HG03520 (cell line): ENCODE data around the gene HIVEP3.

Source experiments
- ATAC-seq: cut with Tn5 transposase; IDR thresholded peaks from one replicate; pipeline ENCODE4 v1.9.1; 2021; ENCODE audit warnings: mild to moderate bottlenecking, moderate library complexity; ENCODE audit not compliant: unreplicated experiment

Gene HIVEP3

DNA sequence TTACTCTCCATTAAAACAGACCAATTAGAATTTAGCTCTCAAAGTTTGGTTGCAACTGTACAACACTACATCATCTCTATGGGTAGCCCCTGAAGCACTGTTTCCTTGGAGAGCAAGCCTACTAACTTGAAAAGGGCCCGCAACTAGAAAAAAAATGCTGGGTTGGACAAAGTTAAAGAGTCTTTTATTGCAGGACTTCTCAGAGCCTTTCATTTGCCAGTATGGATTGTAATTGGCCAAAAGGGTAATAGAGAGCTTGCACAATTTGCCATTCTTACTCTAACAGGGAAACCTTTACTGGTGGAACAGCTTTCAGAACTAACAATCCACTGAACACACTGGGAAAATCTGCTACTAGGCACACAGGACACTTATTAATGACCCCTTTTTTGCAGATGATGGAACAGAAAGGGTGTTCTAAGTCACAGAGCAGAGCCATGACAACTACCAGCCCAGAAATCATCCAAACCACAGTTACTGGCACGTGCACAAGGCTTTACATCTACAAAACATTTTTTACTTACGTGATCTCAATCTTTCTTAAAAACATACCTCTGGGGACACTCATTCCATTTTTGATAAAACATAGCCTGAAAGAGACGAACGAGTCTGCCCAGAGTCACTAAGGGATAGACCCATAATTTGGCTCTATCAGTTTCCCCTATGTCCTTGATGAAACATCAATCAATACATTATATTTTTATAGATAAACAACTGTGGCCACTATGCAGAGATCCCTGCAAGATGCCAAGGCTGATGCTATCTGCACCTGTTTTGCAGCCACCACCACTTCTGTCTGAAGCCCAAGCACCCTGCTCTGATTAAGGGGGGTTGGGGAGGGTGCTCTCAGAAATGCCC is 257.9 kb downstream of the HIVEP3 start:
- no peak for ATAC-seq

DNA sequence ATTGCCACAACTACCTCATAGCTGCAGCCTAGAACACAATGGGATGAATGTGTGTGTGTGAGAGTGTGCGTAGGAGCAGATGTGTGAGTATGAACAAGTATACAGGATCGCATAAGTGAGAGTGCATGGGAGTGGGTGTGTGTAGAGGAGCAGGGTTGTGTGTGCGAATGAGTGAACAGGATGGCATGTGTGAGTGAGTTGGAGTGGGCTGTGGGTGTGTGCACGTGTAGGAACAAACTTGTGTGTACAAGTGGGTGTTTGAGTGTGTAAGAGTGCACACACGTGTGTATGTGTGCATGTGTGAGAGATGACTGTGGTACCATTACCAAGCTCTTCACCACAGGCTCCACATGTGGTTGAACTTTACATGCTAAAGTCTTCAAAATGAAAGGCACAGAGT is 258.8 kb downstream of the HIVEP3 start:
- ATAC-seq: no peak

DNA sequence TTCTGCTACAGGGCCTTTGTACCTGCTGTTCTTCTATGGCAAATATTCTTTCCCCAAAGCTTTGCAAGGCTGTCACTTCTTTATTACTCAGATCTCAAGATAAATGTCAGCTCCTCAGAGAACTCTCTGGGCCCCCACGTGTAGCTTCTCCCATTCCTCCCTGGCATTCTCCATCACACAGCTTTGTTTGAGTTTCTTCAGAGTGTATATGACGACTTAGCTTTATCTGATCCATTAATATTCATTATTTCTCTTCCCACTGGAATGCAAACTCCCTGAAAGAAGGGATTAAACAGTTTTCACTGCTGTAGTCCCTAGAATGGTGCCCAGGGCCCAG is 259.6 kb downstream of the HIVEP3 start:
- no peak for ATAC-seq

DNA sequence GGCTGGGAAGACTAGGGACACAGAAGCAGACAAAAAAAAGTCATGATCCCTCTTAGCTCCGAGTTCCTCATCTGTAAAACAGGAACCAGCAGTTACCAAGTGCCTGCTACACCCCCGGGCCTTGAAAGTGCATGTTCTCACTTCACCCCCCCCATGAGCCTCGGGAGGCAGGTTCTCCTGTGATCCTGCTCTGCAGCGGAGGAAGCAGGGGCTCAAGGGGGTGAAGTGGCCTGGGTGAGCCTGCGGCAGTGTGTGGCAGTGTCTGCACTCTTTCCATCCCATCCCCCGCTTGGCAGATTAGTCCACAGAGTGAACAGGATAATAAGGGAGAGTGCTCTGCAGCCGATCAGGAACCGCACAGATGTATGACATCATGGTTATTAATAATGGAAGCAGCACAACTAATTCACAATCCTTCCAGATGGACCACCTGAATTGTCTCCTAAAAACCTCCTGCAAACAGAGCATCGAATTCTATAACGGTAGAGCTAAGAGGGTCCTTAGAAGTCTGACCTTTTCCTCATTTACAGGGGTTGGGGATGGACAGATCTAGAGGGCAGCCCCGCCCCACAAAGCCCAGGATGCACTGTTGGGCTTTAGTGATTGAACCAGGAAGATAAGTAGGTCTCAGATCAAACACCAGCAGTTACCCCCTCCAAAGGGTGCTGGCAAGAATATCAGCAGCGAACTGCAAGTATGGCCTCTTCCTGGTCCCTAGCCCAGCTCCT is 260.1 kb downstream of the HIVEP3 start:
- no peak for ATAC-seq

DNA sequence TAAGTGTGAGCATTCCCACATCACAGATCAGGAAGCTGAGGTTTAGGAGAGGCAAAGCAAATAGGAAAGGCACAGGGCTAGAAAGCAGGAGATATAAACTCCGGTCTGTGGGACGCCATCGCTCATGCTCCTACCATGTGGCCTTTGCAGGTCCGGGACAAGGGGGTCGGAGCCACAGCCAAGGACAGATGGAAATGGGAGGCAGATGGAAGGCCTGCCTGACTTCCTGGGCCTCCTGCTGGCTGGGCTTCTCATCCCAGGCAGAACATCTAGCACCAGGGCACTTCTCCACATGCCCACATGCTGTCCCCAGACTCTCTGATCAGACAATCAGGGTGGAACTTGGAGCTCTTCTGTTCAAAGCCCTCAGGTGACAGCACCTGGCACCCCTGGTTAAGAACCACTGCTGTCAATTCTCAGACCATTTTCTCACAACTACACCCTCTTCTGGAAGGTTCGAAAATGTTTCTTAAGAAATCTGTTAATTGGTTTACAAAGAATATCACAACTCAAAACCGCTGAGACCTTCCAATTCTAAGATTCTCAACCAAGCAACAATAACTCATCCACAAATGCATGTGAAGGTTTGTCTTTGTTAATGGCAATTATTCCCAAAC is 260.9 kb downstream of the HIVEP3 start:
- no peak for ATAC-seq

DNA sequence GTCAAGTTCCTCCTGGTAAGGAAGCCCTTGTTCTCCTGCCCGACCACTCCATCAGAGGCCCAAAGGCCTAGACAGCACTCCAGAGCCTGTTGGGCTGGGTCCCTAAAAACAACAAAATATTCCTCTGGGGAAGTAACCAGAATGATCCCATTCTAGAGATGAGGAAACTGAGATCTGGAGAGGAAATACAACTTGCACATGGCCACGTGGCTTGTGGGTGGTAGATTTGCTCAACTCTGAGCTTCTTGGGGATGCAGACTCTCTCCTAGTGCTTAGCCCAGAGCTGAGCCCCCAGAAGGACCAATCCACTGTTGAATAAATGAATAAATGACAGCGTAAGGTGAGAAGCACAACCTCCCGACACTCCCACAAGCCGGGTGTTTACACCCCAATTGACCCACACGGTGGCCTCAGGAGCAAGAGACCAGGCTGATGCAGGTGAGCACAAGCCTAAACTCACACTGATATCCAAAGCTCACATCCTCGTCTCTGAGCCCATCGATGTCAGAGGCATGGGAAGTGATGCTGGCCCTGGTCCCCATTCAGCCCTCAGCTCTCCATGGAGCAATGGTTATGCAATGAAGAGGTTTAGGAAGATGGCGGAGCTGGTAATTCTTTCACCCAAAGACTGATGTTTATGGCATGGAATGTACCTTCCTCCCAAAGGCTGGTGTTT is 261.8 kb downstream of the HIVEP3 start:
- ATAC-seq: no peak

DNA sequence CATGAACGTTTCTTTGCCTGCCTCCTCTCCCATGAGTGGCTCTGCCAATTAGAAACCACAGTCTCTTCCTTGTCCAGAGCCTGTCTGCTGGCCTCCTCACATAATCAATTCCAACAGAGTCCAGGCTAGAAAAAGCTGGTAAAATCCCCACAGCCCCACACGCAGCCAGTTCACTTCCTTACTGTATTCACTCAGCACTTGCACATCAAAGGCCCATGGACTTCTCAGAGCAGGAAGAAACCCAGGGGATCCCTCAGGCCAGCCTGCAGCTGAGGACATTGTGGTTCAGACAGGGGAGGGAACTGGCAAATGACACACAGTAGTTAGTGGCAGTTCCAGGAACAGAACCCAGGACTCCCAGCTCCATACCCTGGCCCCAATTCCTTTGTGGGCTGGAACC is 262.7 kb downstream of the HIVEP3 start:
- ATAC-seq: no peak

DNA sequence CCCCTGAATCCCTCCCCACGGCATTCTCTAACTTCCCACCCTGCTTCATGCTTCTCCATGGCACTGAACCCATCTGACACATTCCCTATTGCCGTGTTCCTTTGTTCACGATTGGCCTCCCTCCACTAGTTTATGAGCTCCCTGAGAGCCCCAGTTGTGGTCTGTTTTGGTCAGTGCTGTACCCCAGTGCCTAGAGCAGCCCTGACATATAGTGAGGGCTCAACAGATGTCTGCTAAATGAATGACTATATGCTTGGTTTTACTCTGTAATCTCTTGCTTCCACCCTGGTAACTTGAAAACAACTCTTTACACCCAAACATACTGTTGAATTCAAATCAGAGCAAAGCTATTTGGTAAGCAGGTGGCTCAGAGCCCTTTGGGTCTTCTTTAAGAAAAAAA is 263.1 kb downstream of the HIVEP3 start:
- ATAC-seq: no peak

DNA sequence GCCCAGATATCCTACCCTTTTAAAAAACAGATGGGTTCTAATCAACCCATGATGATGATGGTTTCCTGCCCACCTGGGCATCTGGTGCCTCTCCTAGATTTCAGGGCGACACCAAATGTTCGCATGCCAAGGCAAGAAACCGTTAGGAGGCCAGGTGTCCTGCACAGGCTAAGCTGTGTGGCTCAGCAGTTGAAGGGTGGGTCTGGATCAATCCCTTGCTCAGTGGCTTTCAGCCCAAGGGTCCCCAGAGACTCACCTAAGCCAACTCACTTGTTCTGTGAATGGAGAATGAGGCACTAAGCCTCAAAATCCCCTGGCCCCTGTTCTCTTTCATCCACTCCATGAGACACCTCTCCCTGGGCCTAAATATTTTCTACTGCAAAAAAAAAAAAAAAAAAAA is 265.1 kb downstream of the HIVEP3 start:
- ATAC-seq: no peak

DNA sequence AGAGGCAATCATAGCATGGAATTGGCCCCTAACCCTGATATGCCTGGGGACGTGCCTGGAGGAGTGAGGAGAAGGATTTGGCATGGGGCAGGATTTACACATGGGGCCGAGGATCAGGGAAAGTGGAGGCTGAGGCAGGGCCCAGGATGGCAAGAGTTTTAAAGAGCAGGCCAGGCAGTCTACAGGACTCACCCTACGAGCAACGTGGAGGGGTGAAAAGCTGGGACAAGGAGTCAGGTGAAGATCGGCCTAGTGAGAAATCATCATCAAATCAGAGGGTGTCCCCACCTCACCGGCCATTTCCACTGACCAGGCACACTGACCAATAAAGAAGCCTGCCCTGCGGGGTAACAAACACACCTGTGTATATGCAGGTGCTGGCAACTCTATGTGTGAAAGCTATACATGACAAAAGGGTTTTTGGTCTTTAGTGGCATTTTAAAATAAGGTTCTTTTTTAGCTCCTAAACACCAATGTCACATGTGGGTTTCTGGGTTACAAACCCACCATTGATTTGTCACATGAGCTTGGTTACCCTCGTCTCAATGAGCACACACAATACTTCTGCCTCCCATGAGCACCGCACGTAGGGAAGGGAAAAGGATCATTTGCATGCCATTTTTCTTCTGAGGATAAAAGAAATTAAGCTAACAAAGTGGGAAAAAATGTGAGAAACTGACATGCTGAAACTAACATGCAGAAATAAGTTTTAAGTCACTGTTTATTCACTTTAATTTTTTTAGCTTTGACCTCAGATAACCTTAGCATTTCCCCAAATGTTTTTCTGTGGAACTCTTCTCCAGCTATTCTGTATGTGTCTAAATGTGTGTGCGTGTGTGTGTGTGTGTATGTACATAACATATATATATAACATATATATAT is 266.1 kb downstream of the HIVEP3 start:
- ATAC-seq: no peak

DNA sequence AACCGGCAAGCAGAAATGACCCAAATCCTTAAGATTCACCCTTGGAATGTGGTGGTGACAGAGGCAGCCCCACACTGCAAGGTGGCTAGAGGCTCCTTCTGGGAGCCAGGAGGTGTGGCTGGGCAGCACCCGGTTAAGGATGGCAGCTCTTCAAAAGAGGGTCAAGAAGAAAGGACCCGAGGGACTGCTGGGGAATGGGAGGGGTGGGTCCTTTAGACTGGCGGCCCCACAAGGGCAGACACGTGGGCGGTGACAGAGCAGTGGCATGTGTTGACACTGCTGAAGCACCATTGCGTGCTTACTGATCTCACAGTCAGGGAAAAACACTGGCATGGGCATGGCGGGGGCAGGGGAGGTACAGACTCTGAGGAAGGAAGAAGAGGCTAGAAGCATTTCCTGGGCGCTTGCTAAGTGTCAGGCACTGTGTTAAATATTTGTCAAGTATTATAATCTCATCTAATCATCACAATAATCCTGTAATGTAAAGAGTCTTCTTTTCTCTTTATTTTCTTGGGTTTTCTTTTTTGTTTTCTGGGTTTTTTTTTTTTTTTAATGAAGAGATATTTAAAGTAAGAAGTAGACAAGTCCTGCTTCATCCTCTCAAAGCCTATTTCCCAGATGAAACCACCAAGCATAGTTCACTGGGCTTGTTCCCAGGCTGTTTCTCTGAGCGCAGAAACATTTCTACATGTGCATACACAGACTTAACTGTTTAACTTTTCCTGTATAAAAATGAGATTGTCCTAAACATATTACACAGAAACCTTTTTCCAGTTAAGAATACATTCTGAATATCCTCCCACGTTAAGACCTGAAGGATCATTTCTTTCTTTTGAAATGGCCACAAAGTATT is 268.5 kb downstream of the HIVEP3 start:
- no peak for ATAC-seq

DNA sequence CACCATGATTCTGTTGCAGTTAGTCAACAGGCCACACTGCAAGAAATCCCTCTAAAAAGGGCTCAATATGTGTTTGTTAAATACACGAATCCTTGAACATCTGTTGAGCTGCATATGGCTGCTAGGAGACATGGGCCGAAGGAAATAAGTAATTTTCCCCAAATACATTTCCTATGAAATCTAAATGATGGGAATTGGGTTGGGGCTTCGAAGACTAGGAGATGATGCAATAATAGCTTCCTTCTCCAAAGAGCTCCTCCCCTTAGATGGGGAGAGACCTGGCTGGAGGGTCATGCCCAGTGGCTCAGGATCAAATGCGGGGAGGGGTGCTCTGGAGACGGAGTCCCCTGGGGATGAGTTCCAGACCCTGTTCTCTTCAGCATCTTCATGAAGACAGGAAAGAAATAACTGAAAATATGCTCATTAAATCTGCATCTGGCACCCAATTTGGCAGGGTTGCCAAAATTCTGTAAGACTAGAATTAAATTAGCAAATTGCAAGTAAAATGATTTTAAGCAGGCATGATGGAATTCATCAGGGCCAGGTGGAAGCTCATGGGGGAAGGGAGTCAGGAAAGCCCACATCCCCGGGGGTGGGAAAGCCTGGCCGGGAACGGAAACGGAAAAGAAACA is 269.2 kb downstream of the HIVEP3 start:
- no peak for ATAC-seq

DNA sequence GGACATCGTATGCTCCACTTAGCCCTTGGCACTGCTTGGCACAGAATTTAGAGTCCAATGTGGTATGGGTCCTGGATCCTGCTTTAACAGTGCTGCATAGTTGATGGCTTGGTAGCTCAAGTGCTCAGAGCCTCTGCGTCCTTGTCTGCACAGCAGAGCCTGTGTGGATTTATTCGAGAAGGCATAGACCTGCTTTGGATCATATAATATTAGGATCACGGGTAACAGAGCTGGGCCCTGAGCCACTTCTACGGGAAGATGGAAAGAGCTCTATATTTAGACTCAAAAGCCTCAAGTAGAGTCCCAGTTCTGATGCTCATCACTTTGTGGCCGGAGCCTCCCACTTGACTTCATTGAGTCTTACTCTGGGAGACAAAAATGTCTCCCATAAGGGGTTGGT is 269.9 kb downstream of the HIVEP3 start:
- no peak for ATAC-seq

DNA sequence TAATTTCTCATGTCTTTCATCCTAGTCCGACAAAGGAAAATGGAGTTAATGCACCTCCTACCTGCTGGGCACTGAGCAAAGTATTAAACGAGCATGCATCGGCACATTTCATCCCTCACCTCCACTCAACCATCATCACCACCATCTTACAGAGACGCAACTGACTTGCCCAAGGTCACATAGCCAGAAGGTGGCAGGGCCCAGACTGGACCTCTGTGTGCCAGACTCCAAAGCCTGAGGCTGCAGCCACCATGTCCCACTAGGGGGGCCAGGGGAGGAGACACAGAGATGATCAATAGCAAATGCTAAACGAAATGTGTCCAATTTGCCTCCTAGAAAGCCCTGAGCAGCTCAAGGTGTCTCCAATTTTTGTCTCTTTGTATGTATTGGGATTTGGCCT is 270.5 kb downstream of the HIVEP3 start:
- no peak for ATAC-seq

DNA sequence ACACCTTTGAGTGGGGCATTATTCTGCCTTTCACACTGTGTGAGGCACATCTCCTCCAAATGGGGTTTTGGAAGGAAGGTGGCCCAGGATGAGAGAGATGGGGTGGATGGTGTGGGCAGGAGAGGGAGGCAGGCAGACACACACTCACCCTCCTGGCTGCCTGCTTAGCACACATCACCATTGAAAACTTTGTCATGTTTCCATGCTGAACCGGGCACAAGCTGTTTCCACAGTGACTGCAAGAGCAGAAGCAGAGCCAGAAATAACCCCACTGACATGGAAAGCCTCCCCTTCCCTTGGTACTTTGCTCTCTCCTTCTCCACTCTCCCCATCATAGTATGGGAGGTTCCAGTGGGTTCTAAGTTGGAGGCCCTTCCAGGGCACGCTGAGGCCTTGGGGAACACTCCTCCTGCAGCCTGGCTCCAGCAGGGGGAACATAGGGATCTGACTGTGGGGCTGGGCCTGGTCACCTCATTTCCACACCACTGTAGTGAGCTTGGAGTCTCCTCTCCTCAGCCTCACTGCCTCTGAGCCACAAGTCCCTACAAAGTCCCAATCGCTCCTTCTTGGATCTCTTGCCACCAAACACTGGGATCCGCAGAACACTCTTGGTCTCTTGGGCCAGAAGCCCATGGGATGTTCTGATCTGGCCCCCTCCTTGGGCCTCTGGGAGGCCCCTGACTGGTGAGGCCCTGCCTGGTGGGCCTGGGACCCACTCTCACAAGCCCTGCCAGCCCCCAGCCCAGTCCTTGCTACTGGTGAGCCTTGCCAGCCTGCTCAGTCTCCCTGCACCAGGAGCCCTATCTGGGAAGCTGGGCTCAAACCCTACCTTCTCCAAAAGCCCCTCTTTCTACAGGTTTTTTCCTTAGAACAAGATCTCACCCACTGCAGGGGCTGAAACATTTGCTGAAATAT is 271.2 kb downstream of the HIVEP3 start:
- no peak for ATAC-seq

DNA sequence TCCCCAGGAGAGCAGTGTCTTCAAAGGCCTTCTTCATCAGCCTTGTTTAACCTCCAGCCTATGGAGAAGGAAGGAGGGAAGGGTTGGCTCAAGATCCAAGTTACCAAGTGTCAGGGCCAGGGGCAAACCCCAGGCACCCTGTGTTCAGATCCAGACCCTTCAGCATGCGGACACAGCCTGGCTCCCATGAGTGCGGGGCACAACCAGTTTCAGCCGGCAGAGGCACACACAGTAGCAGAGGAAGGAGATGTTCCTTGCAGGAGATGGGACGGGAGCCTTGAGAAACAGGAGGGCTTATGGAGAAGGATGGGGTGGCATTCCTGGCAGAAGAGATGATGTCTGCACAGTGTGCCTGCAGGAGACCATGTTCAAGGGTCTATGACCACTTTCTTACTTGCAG is 272.5 kb downstream of the HIVEP3 start:
- no peak for ATAC-seq

DNA sequence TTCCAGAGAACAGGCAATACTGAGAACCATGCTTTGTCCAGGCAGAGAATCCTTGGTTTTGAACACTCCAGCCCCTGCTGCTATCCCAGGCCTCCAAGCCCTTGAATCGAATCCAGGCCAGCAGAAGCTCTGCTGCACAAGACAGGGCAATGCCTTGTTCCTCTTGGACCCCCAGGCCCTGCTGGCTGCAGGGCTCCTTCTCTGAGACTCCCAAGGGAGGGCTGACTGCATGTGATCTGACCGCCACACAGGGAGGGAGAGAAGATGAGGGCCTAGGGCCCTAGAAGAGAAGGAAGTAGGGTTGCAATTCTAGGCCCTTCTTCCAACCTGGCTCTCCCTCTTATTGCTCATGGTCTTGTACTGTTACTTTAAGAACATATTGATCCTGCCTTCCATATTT is 273.7 kb downstream of the HIVEP3 start:
- ATAC-seq: no peak
